Neural cell (in vitro differentiated cells): ENCODE measurements around the gene ZNF841. TPM values are rescaled to one million over a fixed set of nuclear protein-coding genes. Genes with fewer than 3 reads are reported as not detected.

Source experiments
- polyA plus RNA-seq: library from polyadenylated mRNA; depleted of rRNA; stranded (reverse); fragments of >200 nt; gene quantifications from 2 replicates; pipeline ENCODE4 v1.2.3, GENCODE V29; 2014
- small RNA-seq, 3 experiments: library from RNA; depleted of rRNA; stranded (forward); fragments of <200 nt; gene quantifications; one replicate each; pipeline ENCODE3, GENCODE V24; 2012

Gene ZNF841
- polyA plus RNA-seq, 1 donor from 2014 or later, result 27.5 TPM

Small RNA genes lying within 50 kb of the gene (small RNA-seq; reads per million reads assigned to genes)
- gene RPL37P23, result 0.13 to 2.0 (median 0.97) reads per million in 3 experiments

Other genes with a start within 250 kb of the ZNF841 start
- gene ZNF577, start 207.8 kb downstream of the ZNF841 start, polyA plus RNA-seq, result 44.0 and 54.1 TPM in 2 replicates
- 19.8 and 23.8 TPM in 2 replicates for gene ZNF649, start 190.7 kb downstream of the ZNF841 start, polyA plus RNA-seq
- 9.0 and 10.9 TPM in 2 replicates for gene ZNF613, start 168.3 kb downstream of the ZNF841 start, polyA plus RNA-seq
- 7.9 and 14.8 TPM in 2 replicates for gene ZNF350, start 108.9 kb downstream of the ZNF841 start, polyA plus RNA-seq
- gene ZNF615, start 87.6 kb downstream of the ZNF841 start, polyA plus RNA-seq, result 13.6 and 16.3 TPM in 2 replicates
- gene ZNF614, start 67.4 kb downstream of the ZNF841 start, polyA plus RNA-seq, result 15.8 and 17.8 TPM in 2 replicates
- 38.7 and 48.6 TPM in 2 replicates for gene ZNF432, start 46.9 kb downstream of the ZNF841 start, polyA plus RNA-seq
- gene ZNF616, start 44.2 kb upstream of the ZNF841 start, polyA plus RNA-seq, result 9.7 and 10.9 TPM in 2 replicates
- 13.2 and 24.5 TPM in 2 replicates for gene ZNF836, start 75.9 kb upstream of the ZNF841 start, polyA plus RNA-seq
- 394 and 458 TPM in 2 replicates for gene PPP2R1A, start 94.3 kb upstream of the ZNF841 start, polyA plus RNA-seq
- gene ZNF766, start 173.8 kb upstream of the ZNF841 start, polyA plus RNA-seq, result 21.8 and 24.2 TPM in 2 replicates
- gene ZNF480, start 201.4 kb upstream of the ZNF841 start, polyA plus RNA-seq, result 7.7 and 18.0 TPM in 2 replicates
- 23.1 and 28.3 TPM in 2 replicates for gene ZNF610, start 240.5 kb upstream of the ZNF841 start, polyA plus RNA-seq